ENCODE results near the gene CC2D1B. TPM values are rescaled to one million over a fixed set of nuclear protein-coding genes. Genes with fewer than 3 reads are reported as not detected.
"Not testable (repeated sequence)": the region's sequence is repeated elsewhere in the genome, so short reads cannot be mapped to it uniquely, and the experiment has no call there.

The CC2D1B gene
- 24.2 and 25.3 TPM in 2 replicates for total RNA-seq (2014; rRNA removed; shearing (Covaris generic); ENCODE audit: low replicate concordance)

- Histone ChIP-seq H3K36me3 (peaks cover 22% of the 10 kb centered on the region), H3K9me3 (no peaks in the 10 kb centered on the region), H3K4me3 (peak within 1 kb of the TSS; percentile 71), H3K27me3 (no peaks in the 10 kb centered on the region)
- DNase-seq: peak; percentile 98
These were observed at the start of gene CC2D1B for GRCh38 chr1:52365746-52366516. CC2D1B (minus strand) TSS chr1:52366205; CDS start chr1:52364620, 1,585 bp downstream.

DNA sequence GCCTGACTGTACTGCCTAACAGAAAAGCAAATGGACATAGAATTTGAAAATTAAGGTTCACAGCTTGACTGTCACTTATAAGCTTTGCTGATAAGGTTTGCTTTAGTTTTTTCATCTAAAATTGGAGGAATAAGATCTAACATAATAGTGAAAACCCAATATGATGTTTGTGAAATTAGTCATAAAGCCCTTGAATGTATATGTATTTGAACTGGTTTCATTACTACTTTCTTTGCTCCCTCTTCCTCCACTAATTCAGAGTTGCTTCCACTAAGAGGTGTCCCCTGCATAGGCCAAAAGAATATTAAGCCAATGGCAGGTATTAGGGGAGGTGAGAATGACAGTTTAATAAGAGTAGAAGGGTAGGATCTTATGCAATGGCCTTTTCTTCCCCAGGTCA lies 48.9 kb upstream of the CC2D1B start:
- Histone ChIP-seq H3K27me3 (no peaks in the 10 kb centered on the region), H3K4me3 (no peak overlapping the region), H3K36me3 (peaks cover 87% of the 10 kb centered on the region), H3K9me3 (no peaks in the 10 kb centered on the region)
- no peak for DNase-seq

DNA sequence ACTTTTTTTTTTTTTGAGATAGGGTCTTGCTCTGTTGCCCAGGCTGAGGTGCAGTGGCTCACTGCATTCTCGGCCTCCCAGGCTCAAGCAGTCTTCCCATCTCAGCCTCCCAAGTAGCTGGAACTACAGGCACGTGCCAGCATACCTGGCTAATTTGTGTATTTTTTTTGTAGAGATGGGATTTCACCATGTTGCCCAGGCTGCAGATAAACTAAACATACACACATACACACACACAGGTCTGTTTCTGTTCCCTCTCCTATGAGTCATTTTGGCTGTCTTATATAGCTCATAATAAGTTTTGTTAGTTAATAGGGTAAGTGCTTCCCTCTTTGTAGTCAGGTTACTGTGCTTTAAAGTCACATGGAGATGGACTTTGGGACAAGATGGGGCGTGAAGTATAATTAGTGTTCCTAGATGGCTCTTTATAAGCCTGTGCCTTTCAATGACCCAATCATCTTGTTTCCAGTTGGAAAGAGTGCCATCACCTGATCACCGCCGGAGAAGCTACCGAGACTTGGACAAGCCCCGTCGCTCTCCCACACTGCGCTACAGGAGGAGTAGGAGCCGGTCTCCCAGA lies 47.5 kb upstream of the CC2D1B start:
- peaks cover 87% of the 10 kb centered on the region for H3K36me3 ChIP-seq
- H3K4me3 ChIP-seq: no peak overlapping the region
- H3K9me3 ChIP-seq: no peaks in the 10 kb centered on the region
- no peak for DNase-seq
- H3K27me3 ChIP-seq: no peaks in the 10 kb centered on the region

DNA sequence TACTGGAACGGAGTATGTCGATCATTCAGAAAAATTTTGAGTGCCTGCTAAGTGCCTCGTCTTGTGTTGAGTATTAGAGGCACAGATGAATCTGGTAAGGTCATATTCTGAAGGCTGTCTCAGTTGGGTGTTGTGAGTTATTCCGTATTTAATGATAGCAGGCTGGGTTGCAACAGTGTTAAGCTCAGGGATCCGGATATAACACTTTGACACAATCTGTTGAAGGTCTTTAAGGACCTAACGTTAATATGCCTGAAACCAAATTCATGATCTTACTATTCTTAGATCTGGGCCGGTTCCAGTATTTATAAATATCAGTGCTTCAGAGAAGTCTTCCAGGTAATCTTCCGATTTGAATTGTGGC lies 39.0 kb upstream of the CC2D1B start:
- H3K4me3 ChIP-seq: peak overlapping the region; percentile 90
- peaks cover 65% of the 10 kb centered on the region for H3K36me3 ChIP-seq
- H3K27me3 ChIP-seq: no peaks in the 10 kb centered on the region
- no peak for DNase-seq
- no peaks in the 10 kb centered on the region for H3K9me3 ChIP-seq

- H3K36me3 ChIP-seq: peaks cover 61% of the 10 kb centered on the region
- H3K4me3 ChIP-seq: peak within 1 kb of the TSS; percentile 90
- H3K9me3 ChIP-seq: no peaks in the 10 kb centered on the region
- peak; percentile 94 for DNase-seq
- no peaks in the 10 kb centered on the region for H3K27me3 ChIP-seq
These were observed 38.3 kb upstream of the CC2D1B start, which contains the start of the genes ORC1 and PRPF38A for GRCh38 chr1:52404116-52404974. ORC1 (minus strand) TSS chr1:52404423; CDS start chr1:52402223, 2,200 bp downstream. PRPF38A (plus strand) TSS chr1:52404602; CDS start chr1:52404750, 148 bp downstream.

- H3K36me3 ChIP-seq: peaks cover 56% of the 10 kb centered on the region
- DNase-seq: peak; percentile 71
These were observed 37.6 kb upstream of the CC2D1B start for GRCh38 chr1:52403566-52404115.

DNA sequence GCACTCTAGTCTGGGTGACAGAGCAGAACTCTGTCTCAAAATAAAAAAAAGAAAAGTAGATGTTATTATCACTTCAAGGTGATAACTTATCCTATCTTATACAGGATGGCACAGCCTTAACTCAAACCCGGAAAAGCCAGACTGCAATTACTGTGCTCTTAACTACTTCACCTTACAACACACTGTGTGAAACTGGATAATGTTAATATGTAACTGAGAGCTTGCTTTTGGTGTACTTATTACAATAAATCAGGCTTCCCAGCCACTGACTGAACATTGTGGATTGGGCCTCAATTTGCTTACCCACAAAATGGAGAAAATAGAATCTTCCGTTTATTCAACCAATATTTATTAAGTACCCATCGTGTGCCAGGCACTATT lies 36.8 kb upstream of the CC2D1B start:
- DNase-seq: no peak
- H3K27me3 ChIP-seq: no peaks in the 10 kb centered on the region
- H3K9me3 ChIP-seq: no peaks in the 10 kb centered on the region
- peak overlapping the region; percentile 90 for H3K4me3 ChIP-seq
- peaks cover 53% of the 10 kb centered on the region for H3K36me3 ChIP-seq

More at GRCh38 chr1:52403566-52404115, 37.6 kb upstream of the CC2D1B start:
- Histone ChIP-seq H3K9me3 (no peaks in the 10 kb centered on the region), H3K27me3 (no peaks in the 10 kb centered on the region), H3K4me3 (peak overlapping the region; percentile 90)

- H3K36me3 ChIP-seq: peaks cover 45% of the 10 kb centered on the region
- no peak overlapping the region for H3K4me3 ChIP-seq
- no peaks in the 10 kb centered on the region for H3K9me3 ChIP-seq
- DNase-seq: no peak
- H3K27me3 ChIP-seq: no peaks in the 10 kb centered on the region
These were observed 34.1 kb upstream of the CC2D1B start for GRCh38 chr1:52400131-52400530.

DNA sequence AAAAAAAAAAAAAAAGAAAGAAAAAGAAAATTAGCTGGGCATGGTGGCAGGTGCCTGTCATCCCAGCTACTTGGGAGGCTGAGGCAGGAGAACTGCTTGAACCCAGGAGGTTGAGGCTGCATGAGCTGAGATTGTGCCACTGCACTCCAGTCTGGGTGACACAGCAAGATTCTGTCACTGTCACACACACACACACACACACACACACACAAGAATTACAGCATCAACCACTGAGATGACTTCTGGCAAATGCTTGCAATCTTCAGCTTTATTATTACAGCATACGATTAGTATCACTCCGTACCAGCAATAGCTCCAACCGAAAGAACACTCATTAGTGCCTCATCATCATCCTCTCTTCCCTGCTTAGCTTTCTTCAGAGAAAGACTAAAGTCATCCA lies 33.6 kb upstream of the CC2D1B start:
- no peaks in the 10 kb centered on the region for H3K27me3 ChIP-seq
- no peaks in the 10 kb centered on the region for H3K9me3 ChIP-seq
- H3K36me3 ChIP-seq: peaks cover 50% of the 10 kb centered on the region
- no peak overlapping the region for H3K4me3 ChIP-seq
- DNase-seq: no peak

- no peak for DNase-seq
- Histone ChIP-seq H3K36me3 (peaks cover 56% of the 10 kb centered on the region), H3K27me3 (no peaks in the 10 kb centered on the region), H3K9me3 (no peaks in the 10 kb centered on the region), H3K4me3 (no peak overlapping the region)
These were observed 27.2 kb upstream of the CC2D1B start for GRCh38 chr1:52393174-52393573.

DNA sequence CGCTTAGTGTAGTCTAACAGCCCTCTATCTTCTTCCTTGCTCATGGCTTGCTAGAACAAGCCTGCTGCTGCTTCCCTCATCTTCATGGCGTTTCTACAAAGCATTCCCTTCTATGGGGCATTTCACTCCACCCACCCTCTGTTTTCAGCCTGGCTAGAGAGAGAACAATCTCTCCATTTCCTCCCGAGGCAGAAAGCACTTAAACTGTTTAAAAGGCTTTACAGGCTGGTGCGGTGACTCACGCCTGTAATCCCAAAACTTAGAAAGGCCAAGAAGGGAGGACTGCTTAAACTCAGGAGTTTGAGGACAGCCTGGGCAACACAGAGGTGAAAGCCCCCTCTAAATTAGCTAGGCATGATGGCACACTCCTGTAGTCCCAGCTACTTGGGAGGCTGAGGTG lies 20.5 kb upstream of the CC2D1B start:
- DNase-seq: peak; percentile 9
- no peaks in the 10 kb centered on the region for H3K27me3 ChIP-seq
- H3K36me3 ChIP-seq: peaks cover 75% of the 10 kb centered on the region
- H3K9me3 ChIP-seq: no peaks in the 10 kb centered on the region
- H3K4me3 ChIP-seq: no peak overlapping the region

DNA sequence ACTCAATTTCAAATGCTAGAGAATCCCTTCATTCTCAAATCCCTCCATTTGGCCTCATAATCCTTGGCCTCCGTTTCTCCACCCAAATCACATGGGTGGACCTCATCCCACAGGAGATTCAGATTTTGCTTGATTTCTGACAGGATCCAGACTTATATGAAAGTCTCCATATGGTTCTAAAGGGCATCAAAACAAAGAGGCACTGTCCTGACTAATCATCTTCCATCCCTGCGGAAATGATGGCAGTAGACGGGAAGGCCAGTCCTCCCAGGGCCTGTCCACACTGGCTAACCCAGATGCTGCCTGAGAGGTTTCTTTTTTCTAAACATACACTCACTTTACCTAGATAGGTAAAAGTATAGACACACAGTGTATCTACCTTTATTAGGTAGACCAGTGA lies 19.4 kb upstream of the CC2D1B start:
- no peak for DNase-seq
- Histone ChIP-seq H3K4me3 (no peak overlapping the region), H3K27me3 (no peaks in the 10 kb centered on the region), H3K9me3 (no peaks in the 10 kb centered on the region), H3K36me3 (peaks cover 74% of the 10 kb centered on the region)

DNA sequence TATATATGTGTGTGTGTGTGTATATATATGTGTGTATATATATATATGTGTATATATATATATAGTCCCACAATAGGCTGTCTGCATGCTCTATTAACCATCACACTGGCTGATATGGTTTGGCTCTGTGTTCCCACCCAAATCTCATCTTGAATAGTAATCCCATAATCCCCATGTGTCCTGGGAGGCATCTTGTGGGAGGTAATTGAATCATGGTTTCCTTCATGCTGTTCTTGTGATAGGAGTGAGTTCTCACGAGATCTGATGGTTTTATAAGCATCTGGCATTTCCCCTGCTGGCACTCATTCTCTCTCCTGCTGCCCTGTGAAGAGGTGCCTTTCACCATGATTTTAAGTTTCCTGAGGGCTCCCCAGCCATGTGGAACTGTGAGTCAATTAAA lies 3.8 kb upstream of the CC2D1B start:
- H3K4me3 ChIP-seq, H3K27me3 ChIP-seq, DNase-seq, H3K9me3 ChIP-seq: not testable (repeated sequence)
- H3K36me3 ChIP-seq: peaks cover 27% of the 10 kb centered on the region

- peak; percentile 54 for DNase-seq
- Histone ChIP-seq H3K27me3 (no peaks in the 10 kb centered on the region), H3K36me3 (peaks cover 21% of the 10 kb centered on the region), H3K4me3 (peak overlapping the region; percentile 22), H3K9me3 (no peaks in the 10 kb centered on the region)
These were observed 2.6 kb upstream of the CC2D1B start for GRCh38 chr1:52368383-52369172.

GRCh38 chr1:52367272-52367671 lies 1.3 kb upstream of the CC2D1B start:
- Histone ChIP-seq H3K4me3 (no peak overlapping the region), H3K36me3 (peaks cover 14% of the 10 kb centered on the region), H3K27me3 (no peaks in the 10 kb centered on the region), H3K9me3 (no peaks in the 10 kb centered on the region)
- no peak for DNase-seq

DNA sequence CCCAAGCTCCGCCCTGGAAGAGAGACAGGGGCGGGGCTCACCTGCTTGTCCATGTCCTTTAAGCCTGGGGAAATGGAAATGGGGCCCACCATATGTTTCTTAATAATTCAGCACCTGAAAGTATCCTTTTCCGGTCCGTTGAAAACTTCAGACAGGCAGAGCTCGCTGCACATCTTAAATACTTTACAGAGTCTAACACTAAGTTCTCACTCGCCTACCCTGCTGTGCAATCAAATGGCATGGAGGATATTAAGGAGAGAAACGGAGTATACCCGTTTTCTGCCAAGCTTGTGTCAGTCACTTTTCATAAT lies 467 bp upstream of the CC2D1B start:
- no peaks in the 10 kb centered on the region for H3K27me3 ChIP-seq
- no peak for DNase-seq
- H3K4me3 ChIP-seq: peak overlapping the region; percentile 71
- peaks cover 21% of the 10 kb centered on the region for H3K36me3 ChIP-seq
- H3K9me3 ChIP-seq: no peaks in the 10 kb centered on the region
